ENCODE measurements around the gene IFT20.

DNA sequence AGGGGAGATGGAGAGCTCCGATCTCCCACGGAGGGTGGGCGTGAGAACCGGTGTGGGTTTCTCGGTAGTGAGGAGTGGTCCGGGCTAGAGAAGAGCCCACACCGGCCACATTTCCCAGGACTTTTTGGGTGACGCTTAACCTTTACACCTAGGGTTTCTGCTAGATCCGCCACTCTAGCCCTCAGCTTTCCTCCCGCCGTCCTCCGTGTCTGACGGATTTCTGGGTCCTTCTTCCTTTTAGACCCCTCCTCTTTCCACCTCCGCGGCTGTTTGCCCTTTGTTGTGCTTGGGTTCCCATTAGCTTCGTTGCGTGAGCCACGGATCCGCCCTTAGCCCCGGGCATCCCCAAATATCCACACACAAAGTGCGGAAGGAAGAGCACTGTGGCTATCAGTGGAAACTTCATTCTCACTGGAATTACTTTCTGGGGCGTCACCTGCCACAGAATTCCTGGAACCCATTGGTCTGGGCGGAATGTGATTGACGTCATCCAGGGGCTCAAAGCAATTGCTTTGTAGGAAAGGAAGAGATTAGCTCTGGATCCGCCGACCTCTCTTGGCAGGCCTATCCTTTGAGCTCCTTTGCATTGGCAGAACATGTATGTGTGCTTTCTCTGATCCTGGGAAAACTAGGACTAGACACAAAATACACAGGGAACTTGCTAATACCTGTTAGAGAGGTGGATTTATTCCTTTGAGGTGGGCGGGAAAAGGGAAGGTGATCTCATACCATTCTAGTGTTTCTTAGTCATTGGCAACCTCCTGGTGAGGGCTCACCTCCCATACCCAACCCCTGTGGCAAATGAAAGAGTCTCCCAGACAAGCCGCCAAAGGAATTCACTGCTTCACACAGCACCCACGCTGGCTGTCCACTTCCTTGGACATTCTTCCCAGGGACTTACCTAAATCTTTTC lies 943 bp upstream of the IFT20 start:
- TF ChIP-seq, protein P1, sequence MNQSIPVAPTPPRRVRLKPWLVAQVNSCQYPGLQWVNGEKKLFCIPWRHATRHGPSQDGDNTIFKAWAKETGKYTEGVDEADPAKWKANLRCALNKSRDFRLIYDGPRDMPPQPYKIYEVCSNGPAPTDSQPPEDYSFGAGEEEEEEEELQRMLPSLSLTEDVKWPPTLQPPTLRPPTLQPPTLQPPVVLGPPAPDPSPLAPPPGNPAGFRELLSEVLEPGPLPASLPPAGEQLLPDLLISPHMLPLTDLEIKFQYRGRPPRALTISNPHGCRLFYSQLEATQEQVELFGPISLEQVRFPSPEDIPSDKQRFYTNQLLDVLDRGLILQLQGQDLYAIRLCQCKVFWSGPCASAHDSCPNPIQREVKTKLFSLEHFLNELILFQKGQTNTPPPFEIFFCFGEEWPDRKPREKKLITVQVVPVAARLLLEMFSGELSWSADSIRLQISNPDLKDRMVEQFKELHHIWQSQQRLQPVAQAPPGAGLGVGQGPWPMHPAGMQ (IDR thresholded peaks at IDR 0.05; ENCODE audit: borderline replicate concordance): no peak
- TF ChIP-seq EZH2 (IDR thresholded peaks at IDR 0.05; ENCODE audit: borderline replicate concordance, control insufficient read depth, low read depth, low read length): no peak
- TF ChIP-seq STAT3 (IDR thresholded peaks at IDR 0.05; ENCODE audit: low read depth, low read length): no peak
- no peak for TF ChIP-seq POLR2AphosphoS5 (IDR thresholded peaks at IDR 0.05; ENCODE audit: low read length)
- TF ChIP-seq CHD1 (IDR thresholded peaks at IDR 0.05; ENCODE audit: low read depth, low read length): no peak
